Activated T-cell treated with anti-CD3 and anti-CD28 coated beads, Interleukin-2, amount 50 U/mL, for 72 hours (primary cell): ENCODE measurements around the gene HCFC2. TPM values are rescaled to one million over a fixed set of nuclear protein-coding genes. Genes with fewer than 3 reads are reported as not detected.

ENCODE experiments used
- ATAC-seq, 2 donors: fragments of 150-1000 bp; cut with Tn5 transposase; replicated peaks in 1 of 2; 2 replicates each; pipeline ENCODE4 v1.10.0; 2021; ENCODE audit warnings: moderate library complexity in 2 of 2, mild to moderate bottlenecking in 1 of 2
- DNase-seq, 2 donors: peaks; one replicate each; pipeline ENCODE4 v3.0.0; 2021 to 2022; ENCODE audit warnings: mixed read lengths in 1 of 2
- H3K27ac Mint-ChIP-seq: one replicate; pipeline ENCODE4 v1.8.0; 2022; ENCODE audit warnings: mild to moderate bottlenecking, moderate library complexity, mixed read lengths
- H3K27me3 Mint-ChIP-seq: one replicate; pipeline ENCODE4 v1.8.0; 2022; ENCODE audit warnings: low read depth, mixed read lengths
- H3K36me3 Mint-ChIP-seq, 2 donors: one replicate each; pipeline ENCODE4 v1.8.0; 2022; ENCODE audit warnings: mixed read lengths in 2 of 2, mild to moderate bottlenecking in 1 of 2; ENCODE audit not compliant: insufficient read depth in 2 of 2
- H3K4me1 Mint-ChIP-seq: one replicate; pipeline ENCODE4 v1.8.0; 2022; ENCODE audit warnings: low read depth, mixed read lengths
- H3K4me3 Mint-ChIP-seq, 2 donors: one replicate each; pipeline ENCODE4 v1.8.0; 2022; ENCODE audit warnings: mild to moderate bottlenecking in 2 of 2, mixed read lengths in 2 of 2, moderate library complexity in 2 of 2
- H3K9me3 Mint-ChIP-seq, 2 donors: one replicate each; pipeline ENCODE4 v1.8.0; 2022; ENCODE audit warnings: mixed read lengths in 2 of 2
- total RNA-seq, 2 donors: library from RNA; stranded (reverse); gene quantifications; one replicate each; pipeline ENCODE4 v1.2.3, GENCODE V29; 2022

The HCFC2 gene
- total RNA-seq, 2 donors from 2014 or later: 11.0 TPM

DNA sequence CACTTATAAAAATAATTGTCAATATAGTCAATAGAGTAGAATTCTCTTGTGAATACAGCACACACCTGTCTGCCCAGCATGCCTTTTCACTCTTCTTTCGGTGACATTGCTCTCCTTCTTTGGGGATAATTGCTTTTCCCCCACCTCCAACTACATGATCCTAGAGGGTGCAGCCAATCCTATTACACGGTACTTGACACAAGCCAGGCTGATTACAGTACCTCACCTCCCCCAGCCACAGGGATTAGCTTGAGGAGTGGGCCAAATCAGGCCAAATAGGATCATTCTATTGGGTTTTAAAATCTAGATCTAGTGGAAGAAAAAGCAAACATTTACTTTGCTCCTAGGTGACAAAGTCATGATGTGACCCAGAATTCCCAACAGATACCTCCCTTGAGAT is 90.5 kb downstream of the HCFC2 start:
- Mint-ChIP-seq H3K27ac (no peak overlapping the region), H3K27me3 (peaks cover 7% of the 10 kb centered on the region), H3K4me1 (peaks cover 8% of the 10 kb centered on the region), H3K36me3 (no peaks in the 10 kb centered on the region), H3K9me3 (no peaks in the 10 kb centered on the region), H3K4me3 (no peak overlapping the region)
- DNase-seq: no peak
- ATAC-seq: no peak

Other genes with a start within 250 kb of the HCFC2 start
- 1 to 10 TPM; 5.6 to 8.0 TPM for gene NT5DC3, start 223.3 kb upstream of the HCFC2 start, total RNA-seq
- 100 to 1,000 TPM; 416 to 532 TPM for gene HSP90B1, start 134.1 kb upstream of the HCFC2 start, total RNA-seq
- 10 to 100 TPM; 24.9 to 28.8 TPM for gene TDG, start 98.7 kb upstream of the HCFC2 start, total RNA-seq
- gene GLT8D2, start 14.3 kb upstream of the HCFC2 start, total RNA-seq: under 1 TPM; 0.23 to 0.36 TPM
- gene NFYB, start 73.7 kb downstream of the HCFC2 start, total RNA-seq: 10 to 100 TPM; 30.2 to 30.8 TPM
- gene TXNRD1, start 151.2 kb downstream of the HCFC2 start, total RNA-seq: 10 to 100 TPM; 83.8 to 89.4 TPM
- 1 to 10 TPM; 4.9 to 5.0 TPM for gene EID3, start 239.2 kb downstream of the HCFC2 start, total RNA-seq